Measurements from ENCODE around the gene RBM4.
"Not testable (repeated sequence)": the region's sequence is repeated elsewhere in the genome, so short reads cannot be mapped to it uniquely, and the experiment has no call there.

Gene RBM4

GRCh38 chr11:66600219-66600618 is 38.3 kb upstream of the RBM4 start:
- H3K4me1 ChIP-seq (ENCODE audit: insufficient read depth, low read length, poor library complexity, severe bottlenecking), result no peaks in the 10 kb centered on the region
- no peaks in the 10 kb centered on the region for H3K27me3 ChIP-seq (ENCODE audit: insufficient read depth, low read length, poor library complexity, severe bottlenecking)
- H3K9ac ChIP-seq (ENCODE audit: low read depth, low read length, poor library complexity, severe bottlenecking), result no peak overlapping the region
- H3K36me3 ChIP-seq (ENCODE audit: insufficient read depth, low read length), result no peaks in the 10 kb centered on the region
- no peak for TF ChIP-seq EZH2phosphoT487 (IDR thresholded peaks at IDR 0.05; ENCODE audit: borderline replicate concordance)
- TF ChIP-seq, protein P1, sequence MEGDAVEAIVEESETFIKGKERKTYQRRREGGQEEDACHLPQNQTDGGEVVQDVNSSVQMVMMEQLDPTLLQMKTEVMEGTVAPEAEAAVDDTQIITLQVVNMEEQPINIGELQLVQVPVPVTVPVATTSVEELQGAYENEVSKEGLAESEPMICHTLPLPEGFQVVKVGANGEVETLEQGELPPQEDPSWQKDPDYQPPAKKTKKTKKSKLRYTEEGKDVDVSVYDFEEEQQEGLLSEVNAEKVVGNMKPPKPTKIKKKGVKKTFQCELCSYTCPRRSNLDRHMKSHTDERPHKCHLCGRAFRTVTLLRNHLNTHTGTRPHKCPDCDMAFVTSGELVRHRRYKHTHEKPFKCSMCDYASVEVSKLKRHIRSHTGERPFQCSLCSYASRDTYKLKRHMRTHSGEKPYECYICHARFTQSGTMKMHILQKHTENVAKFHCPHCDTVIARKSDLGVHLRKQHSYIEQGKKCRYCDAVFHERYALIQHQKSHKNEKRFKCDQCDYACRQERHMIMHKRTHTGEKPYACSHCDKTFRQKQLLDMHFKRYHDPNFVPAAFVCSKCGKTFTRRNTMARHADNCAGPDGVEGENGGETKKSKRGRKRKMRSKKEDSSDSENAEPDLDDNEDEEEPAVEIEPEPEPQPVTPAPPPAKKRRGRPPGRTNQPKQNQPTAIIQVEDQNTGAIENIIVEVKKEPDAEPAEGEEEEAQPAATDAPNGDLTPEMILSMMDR (conservative IDR thresholded peaks at IDR 0.05; ENCODE audit: low read length), result no peak
- no peak overlapping the region for H3K4me3 ChIP-seq (ENCODE audit: low read length, poor library complexity, severe bottlenecking)
- H3F3A ChIP-seq (ENCODE audit: low read depth), result no peaks in the 10 kb centered on the region
- H3K9me3 ChIP-seq (ENCODE audit: insufficient read depth, low read depth, low read length), result no peaks in the 10 kb centered on the region
- no peaks in the 10 kb centered on the region for H3K9me2 ChIP-seq (replicated peaks; ENCODE audit: low read depth, low read length)
- H3K79me2 ChIP-seq (ENCODE audit: insufficient read depth, low read length), result no peaks in the 10 kb centered on the region
- no peaks in the 10 kb centered on the region for H4K20me1 ChIP-seq (ENCODE audit: insufficient read depth, low read length, poor library complexity, severe bottlenecking)
- no peak overlapping the region for H2AFZ ChIP-seq (ENCODE audit: low read length)
- H3K4me2 ChIP-seq (ENCODE audit: low read depth, low read length, poor library complexity, severe bottlenecking), result no peak overlapping the region

- no peaks in the 10 kb centered on the region for H3K36me3 ChIP-seq (ENCODE audit: insufficient read depth, low read length)
These were observed 37.8 kb upstream of the RBM4 start for GRCh38 chr11:66600631-66601233.

GRCh38 chr11:66603072-66603471 is 35.4 kb upstream of the RBM4 start:
- H3K79me2 ChIP-seq (ENCODE audit: insufficient read depth, low read length), result no peaks in the 10 kb centered on the region
- no peaks in the 10 kb centered on the region for H3K27me3 ChIP-seq (ENCODE audit: insufficient read depth, low read length, poor library complexity, severe bottlenecking)
- no peaks in the 10 kb centered on the region for H3K9me3 ChIP-seq (ENCODE audit: insufficient read depth, low read depth, low read length)
- no peak overlapping the region for H3K4me2 ChIP-seq (ENCODE audit: low read depth, low read length, poor library complexity, severe bottlenecking)
- H3F3A ChIP-seq (ENCODE audit: low read depth), result no peaks in the 10 kb centered on the region
- no peaks in the 10 kb centered on the region for H4K20me1 ChIP-seq (ENCODE audit: insufficient read depth, low read length, poor library complexity, severe bottlenecking)
- no peak for TF ChIP-seq EZH2phosphoT487 (IDR thresholded peaks at IDR 0.05; ENCODE audit: borderline replicate concordance)
- H3K9me2 ChIP-seq (replicated peaks; ENCODE audit: low read depth, low read length), result no peaks in the 10 kb centered on the region
- H3K4me1 ChIP-seq (ENCODE audit: insufficient read depth, low read length, poor library complexity, severe bottlenecking), result no peaks in the 10 kb centered on the region
- H3K9ac ChIP-seq (ENCODE audit: low read depth, low read length, poor library complexity, severe bottlenecking), result no peak overlapping the region
- no peak overlapping the region for H3K4me3 ChIP-seq (ENCODE audit: low read length, poor library complexity, severe bottlenecking)
- H3K36me3 ChIP-seq (ENCODE audit: insufficient read depth, low read length), result no peaks in the 10 kb centered on the region
- no peak overlapping the region for H2AFZ ChIP-seq (ENCODE audit: low read length)

More at GRCh38 chr11:66600631-66601233, 37.8 kb upstream of the RBM4 start:
- Histone ChIP-seq H3F3A (ENCODE audit: low read depth) (no peaks in the 10 kb centered on the region), H3K9me2 (replicated peaks; ENCODE audit: low read depth, low read length) (no peaks in the 10 kb centered on the region), H4K20me1 (ENCODE audit: insufficient read depth, low read length, poor library complexity, severe bottlenecking) (no peaks in the 10 kb centered on the region), H3K79me2 (ENCODE audit: insufficient read depth, low read length) (no peaks in the 10 kb centered on the region), H3K4me2 (ENCODE audit: low read depth, low read length, poor library complexity, severe bottlenecking) (no peak overlapping the region), H3K27me3 (ENCODE audit: insufficient read depth, low read length, poor library complexity, severe bottlenecking) (no peaks in the 10 kb centered on the region), H3K4me1 (ENCODE audit: insufficient read depth, low read length, poor library complexity, severe bottlenecking) (no peaks in the 10 kb centered on the region), H2AFZ (ENCODE audit: low read length) (no peak overlapping the region), H3K4me3 (ENCODE audit: low read length, poor library complexity, severe bottlenecking) (no peak overlapping the region), H3K9ac (ENCODE audit: low read depth, low read length, poor library complexity, severe bottlenecking) (no peak overlapping the region), H3K9me3 (ENCODE audit: insufficient read depth, low read depth, low read length) (no peaks in the 10 kb centered on the region)
- no peak for TF ChIP-seq EZH2phosphoT487 (IDR thresholded peaks at IDR 0.05; ENCODE audit: borderline replicate concordance)
- TF ChIP-seq, protein P1 (conservative IDR thresholded peaks at IDR 0.05; ENCODE audit: low read length), result no peak

DNA sequence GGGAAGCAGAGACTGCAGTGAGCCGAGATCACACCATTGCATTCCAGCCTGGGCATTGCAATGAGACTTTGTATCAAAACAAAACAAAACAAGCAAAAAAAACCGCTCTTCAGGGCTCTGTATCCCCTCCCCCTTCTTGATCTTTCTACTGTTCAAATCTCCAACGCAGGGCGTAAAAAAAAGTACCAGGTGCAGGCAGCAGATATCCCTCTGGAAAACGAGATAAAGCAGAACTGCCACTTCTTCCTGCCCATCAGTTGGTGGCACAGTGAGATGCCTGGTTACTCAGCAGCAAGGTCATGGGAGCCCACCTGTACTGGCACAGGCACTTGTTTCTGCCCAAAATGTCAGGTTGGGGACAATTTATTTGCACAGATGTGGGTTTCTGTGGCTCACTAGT is 34.3 kb upstream of the RBM4 start:
- no peak for TF ChIP-seq EZH2phosphoT487 (IDR thresholded peaks at IDR 0.05; ENCODE audit: borderline replicate concordance)
- TF ChIP-seq, protein P1 (conservative IDR thresholded peaks at IDR 0.05; ENCODE audit: low read length), result no peak
- H3K4me3 ChIP-seq (ENCODE audit: low read length, poor library complexity, severe bottlenecking), result no peak overlapping the region
- H3K9me3 ChIP-seq (ENCODE audit: insufficient read depth, low read depth, low read length), result no peaks in the 10 kb centered on the region
- H3K36me3 ChIP-seq (ENCODE audit: insufficient read depth, low read length), result no peaks in the 10 kb centered on the region
- H3K4me1 ChIP-seq (ENCODE audit: insufficient read depth, low read length, poor library complexity, severe bottlenecking), result no peaks in the 10 kb centered on the region
- no peaks in the 10 kb centered on the region for H3K27me3 ChIP-seq (ENCODE audit: insufficient read depth, low read length, poor library complexity, severe bottlenecking)
- H3F3A ChIP-seq (ENCODE audit: low read depth), result no peaks in the 10 kb centered on the region
- no peak overlapping the region for H3K4me2 ChIP-seq (ENCODE audit: low read depth, low read length, poor library complexity, severe bottlenecking)
- no peaks in the 10 kb centered on the region for H3K9me2 ChIP-seq (replicated peaks; ENCODE audit: low read depth, low read length)
- H4K20me1 ChIP-seq (ENCODE audit: insufficient read depth, low read length, poor library complexity, severe bottlenecking), result no peaks in the 10 kb centered on the region
- H3K9ac ChIP-seq (ENCODE audit: low read depth, low read length, poor library complexity, severe bottlenecking), result no peak overlapping the region
- H3K79me2 ChIP-seq (ENCODE audit: insufficient read depth, low read length), result no peaks in the 10 kb centered on the region
- no peak overlapping the region for H2AFZ ChIP-seq (ENCODE audit: low read length)

GRCh38 chr11:66606608-66607007 is 31.9 kb upstream of the RBM4 start:
- H3K36me3 ChIP-seq (ENCODE audit: insufficient read depth, low read length); H3K9me2 ChIP-seq (replicated peaks; ENCODE audit: low read depth, low read length); H3K27me3 ChIP-seq (ENCODE audit: insufficient read depth, low read length, poor library complexity, severe bottlenecking); H3K4me3 ChIP-seq (ENCODE audit: low read length, poor library complexity, severe bottlenecking); H2AFZ ChIP-seq (ENCODE audit: low read length); H3K9ac ChIP-seq (ENCODE audit: low read depth, low read length, poor library complexity, severe bottlenecking); H3K9me3 ChIP-seq (ENCODE audit: insufficient read depth, low read depth, low read length); H4K20me1 ChIP-seq (ENCODE audit: insufficient read depth, low read length, poor library complexity, severe bottlenecking); H3K4me2 ChIP-seq (ENCODE audit: low read depth, low read length, poor library complexity, severe bottlenecking); H3F3A ChIP-seq (ENCODE audit: low read depth); H3K79me2 ChIP-seq (ENCODE audit: insufficient read depth, low read length): not testable (repeated sequence)
- peaks cover 12% of the 10 kb centered on the region for H3K4me1 ChIP-seq (ENCODE audit: insufficient read depth, low read length, poor library complexity, severe bottlenecking)

Data from Loucy (cell line).